ENCODE data around the gene KRTAP13-1.

The KRTAP13-1 gene

GRCh38 chr21:30395731-30396130, at the start of gene KRTAP13-1:
Gene KRTAP13-1, plus strand, starts transcription at chr21:30396031. Its CDS starts 56 bp downstream, at chr21:30396087.
- DNase-seq, result no peak

GRCh38 chr21:30348506-30348905, 47.3 kb upstream of the KRTAP13-1 start, which contains the start of gene KRTAP23-1:
Gene KRTAP23-1, minus strand, starts transcription at chr21:30348606. Its CDS starts 0 bp downstream, at chr21:30348606.
- no peak for DNase-seq

- no peak for DNase-seq
Measured at GRCh38 chr21:30349572-30349971, 46.3 kb upstream of the KRTAP13-1 start.

- DNase-seq, result no peak
Measured at GRCh38 chr21:30351534-30351933, 44.3 kb upstream of the KRTAP13-1 start.

- no peak for DNase-seq
Measured at GRCh38 chr21:30354308-30355005, 41.4 kb upstream of the KRTAP13-1 start.

- no peak for DNase-seq
Measured at GRCh38 chr21:30355906-30356305, 39.9 kb upstream of the KRTAP13-1 start.

GRCh38 chr21:30372139-30372770, 23.6 kb upstream of the KRTAP13-1 start, which contains the start of gene KRTAP13-2:
Gene KRTAP13-2, minus strand, starts transcription at chr21:30372271. Its CDS starts 58 bp downstream, at chr21:30372213.
- no peak for DNase-seq

GRCh38 chr21:30382201-30382600, 13.6 kb upstream of the KRTAP13-1 start:
- no peak for DNase-seq

- DNase-seq, result no peak
Measured at GRCh38 chr21:30391492-30392025, 4.3 kb upstream of the KRTAP13-1 start.

- DNase-seq, result peak; percentile 23
Measured at GRCh38 chr21:30408782-30409494, 13.1 kb downstream of the KRTAP13-1 start.

GRCh38 chr21:30415993-30416392, 20.2 kb downstream of the KRTAP13-1 start:
- DNase-seq, result no peak

- no peak for DNase-seq
Measured at GRCh38 chr21:30425826-30426225, 30.0 kb downstream of the KRTAP13-1 start, which contains the start of gene KRTAP13-3. Gene KRTAP13-3, minus strand, starts transcription at chr21:30425926. Its CDS starts 14 bp downstream, at chr21:30425912.

- DNase-seq, result no peak
Measured at GRCh38 chr21:30426731-30427130, 30.9 kb downstream of the KRTAP13-1 start.

GRCh38 chr21:30430170-30430655, 34.4 kb downstream of the KRTAP13-1 start, which contains the start of gene KRTAP13-4:
Gene KRTAP13-4, plus strand, starts transcription at chr21:30430220. Its CDS starts 56 bp downstream, at chr21:30430276.
- DNase-seq, result no peak

GRCh38 chr21:30434033-30434631, 38.3 kb downstream of the KRTAP13-1 start:
- no peak for DNase-seq

- no peak for DNase-seq
Measured at GRCh38 chr21:30437010-30437565, 41.3 kb downstream of the KRTAP13-1 start.

- no peak for DNase-seq
Measured at GRCh38 chr21:30439975-30440374, 44.1 kb downstream of the KRTAP13-1 start, which contains the start of gene KRTAP15-1. Gene KRTAP15-1, plus strand, starts transcription at chr21:30440275. Its CDS starts 53 bp downstream, at chr21:30440328.

GRCh38 chr21:30443226-30443625, 47.4 kb downstream of the KRTAP13-1 start:
- no peak for DNase-seq

- no peak for DNase-seq
Measured at GRCh38 chr21:30444204-30444603, 48.4 kb downstream of the KRTAP13-1 start.
